WTC11 (cell line): ENCODE measurements around the gene METTL4. TPM values are rescaled to one million over a fixed set of nuclear protein-coding genes. Genes with fewer than 3 reads are reported as not detected.

Experiments
- ATAC-seq: fragments of 200-7000 bp; cut with Tn5 transposase; 2 replicates; pipeline ENCODE4 v1.10.0; 2021; ENCODE audit warnings: mild to moderate bottlenecking, moderate library complexity
- CTCF ChIA-PET: fragments of 300-600 bp; sonication (Branson Sonifier 250); formaldehyde crosslinking; loops from one replicate; lab custom pipeline; 2021; ENCODE audit warnings: antibody characterized with exemption; lab: Charles Lee
- POLR2A ChIA-PET: fragments of 350-600 bp; sonication (Branson Sonifier 250); formaldehyde crosslinking; loops from one replicate; lab custom pipeline; 2021; ENCODE audit warnings: antibody characterized with exemption; lab: Charles Lee
- DNase-seq: peaks from one replicate; pipeline ENCODE4 v3.0.0; 2021; ENCODE audit warnings: low spot score
- H3K27ac Mint-ChIP-seq: 2 replicates; pipeline ENCODE4 v1.8.0; 2021; ENCODE audit warnings: mixed read lengths
- H3K27me3 Mint-ChIP-seq: 2 replicates; pipeline ENCODE4 v1.8.0; 2021; ENCODE audit warnings: low read depth, mild to moderate bottlenecking, moderate library complexity, mixed read lengths
- H3K36me3 Mint-ChIP-seq: 2 replicates; pipeline ENCODE4 v1.8.0; 2021; ENCODE audit warnings: mixed read lengths
- H3K4me1 Mint-ChIP-seq: 2 replicates; pipeline ENCODE4 v1.8.0; 2022; ENCODE audit warnings: mixed read lengths
- H3K4me3 Mint-ChIP-seq: 2 replicates; pipeline ENCODE4 v1.8.0; 2021; ENCODE audit warnings: mild to moderate bottlenecking, moderate library complexity, mixed read lengths
- H3K9me3 Mint-ChIP-seq: 2 replicates; pipeline ENCODE4 v1.8.0; 2021; ENCODE audit warnings: mixed read lengths
- ESRRA ChIP-seq: sonication (generic); formaldehyde crosslinking; IDR thresholded peaks from 2 replicates; pipeline ENCODE4 v1.8.1; 2022; ENCODE audit warnings: mild to moderate bottlenecking, missing genetic modification reagents, borderline replicate concordance
- FOXJ3 ChIP-seq: sonication (generic); formaldehyde crosslinking; IDR thresholded peaks from 2 replicates; pipeline ENCODE4 v1.9.0; 2021; ENCODE audit warnings: missing genetic modification reagents, mild to moderate bottlenecking, borderline replicate concordance
- FOXP1 ChIP-seq: sonication (generic); formaldehyde crosslinking; IDR thresholded peaks from 2 replicates; pipeline ENCODE4 v1.8.0; 2022; ENCODE audit warnings: missing genetic modification reagents, mild to moderate bottlenecking, moderate library complexity, borderline replicate concordance
- GABPB1 ChIP-seq: sonication (generic); formaldehyde crosslinking; IDR thresholded peaks from 2 replicates; pipeline ENCODE4 v1.8.1; 2023; ENCODE audit warnings: mild to moderate bottlenecking, missing genetic modification reagents
- GRHL2 ChIP-seq: fragments of 250-450 bp; sonication (Bioruptor Pico); IDR thresholded peaks from 2 replicates; pipeline ENCODE4 v1.8.0; 2022; ENCODE audit warnings: mild to moderate bottlenecking, moderate library complexity; ENCODE audit not compliant: insufficient replicate concordance, severe bottlenecking
- KAT7 ChIP-seq: sonication (generic); formaldehyde crosslinking; IDR thresholded peaks from 2 replicates; pipeline ENCODE4 v1.8.1; 2023; ENCODE audit warnings: missing genetic modification reagents, mild to moderate bottlenecking, borderline replicate concordance
- NR1H2 ChIP-seq: sonication (generic); formaldehyde crosslinking; IDR thresholded peaks from 2 replicates; pipeline ENCODE4 v1.9.0; 2021; ENCODE audit warnings: mild to moderate bottlenecking, moderate library complexity, missing genetic modification reagents
- NR3C1 ChIP-seq: sonication (generic); formaldehyde crosslinking; conservative IDR thresholded peaks from 2 replicates; pipeline ENCODE4 v1.8.1; 2023; ENCODE audit warnings: low read depth, mild to moderate bottlenecking, missing genetic modification reagents
- SOX15 ChIP-seq: fragments of 250-450 bp; sonication (Bioruptor Pico); IDR thresholded peaks from 2 replicates; pipeline ENCODE4 v1.9.0; 2021; ENCODE audit warnings: mild to moderate bottlenecking
- ZBTB21 ChIP-seq: sonication (generic); formaldehyde crosslinking; IDR thresholded peaks from 2 replicates; pipeline ENCODE4 v1.8.1; 2023; ENCODE audit warnings: mild to moderate bottlenecking, missing genetic modification reagents, borderline replicate concordance
- total RNA-seq: library from RNA; stranded (reverse); gene quantifications from 3 replicates; pipeline ENCODE4 v1.2.3, GENCODE V29; 2021
- TF ChIP-seq, protein P1 (sequence below): sonication (generic); formaldehyde crosslinking; IDR thresholded peaks from 2 replicates; pipeline ENCODE4 v1.8.1; 2022; ENCODE audit warnings: low read depth, missing genetic modification reagents, borderline replicate concordance
- TF ChIP-seq, protein P2 (sequence below): sonication (generic); formaldehyde crosslinking; IDR thresholded peaks from 2 replicates; pipeline ENCODE4 v1.8.0; 2022; ENCODE audit warnings: mild to moderate bottlenecking, missing genetic modification reagents
- TF ChIP-seq, protein P3 (sequence below): fragments of 250-450 bp; sonication (Bioruptor Pico); IDR thresholded peaks from 2 replicates; pipeline ENCODE4 v1.9.0; 2021; ENCODE audit warnings: moderate library complexity, mild to moderate bottlenecking, inconsistent platforms, borderline replicate concordance
- TF ChIP-seq, protein P4 (sequence below): sonication (generic); formaldehyde crosslinking; IDR thresholded peaks from 2 replicates; pipeline ENCODE4 v1.8.0; 2022; ENCODE audit warnings: mild to moderate bottlenecking, missing genetic modification reagents
- TF ChIP-seq, protein P5 (sequence below): sonication (generic); formaldehyde crosslinking; IDR thresholded peaks from 2 replicates; pipeline ENCODE4 v1.8.1; 2023; ENCODE audit warnings: mild to moderate bottlenecking, moderate library complexity, missing genetic modification reagents
- TF ChIP-seq, protein P6 (sequence below): fragments of 250-450 bp; sonication (Bioruptor Pico); IDR thresholded peaks from 2 replicates; pipeline ENCODE4 v1.9.0; 2021; ENCODE audit warnings: mild to moderate bottlenecking
- TF ChIP-seq, protein P7 (sequence below): sonication (generic); formaldehyde crosslinking; IDR thresholded peaks from 2 replicates; pipeline ENCODE4 v1.8.1; 2022; ENCODE audit warnings: mild to moderate bottlenecking, moderate library complexity, missing genetic modification reagents

METTL4 gene
- total RNA-seq, 1 experiment from 2014 or later: 9.8 TPM

DNA sequence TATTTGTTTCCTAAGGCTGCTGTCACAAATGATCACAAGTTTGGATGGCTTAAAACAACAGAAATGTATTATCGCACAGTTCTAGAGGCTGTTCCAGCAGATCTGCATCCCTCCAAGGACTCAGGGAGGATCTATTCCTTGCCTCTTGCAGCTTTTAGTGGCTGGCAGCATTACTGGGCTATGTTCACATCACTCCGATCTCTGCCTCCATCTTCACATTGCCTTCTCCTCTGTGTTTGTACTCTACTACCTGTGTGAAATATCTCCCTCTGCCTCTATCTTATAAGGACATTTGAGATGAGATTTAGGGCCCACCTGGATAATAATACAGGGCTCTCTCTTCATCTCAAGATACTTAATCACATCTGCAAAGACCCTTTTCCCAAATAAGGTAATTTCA is 19.0 kb upstream of the METTL4 start (continued):
- no peak for TF ChIP-seq GABPB1 (CRISPR knock-in tag)
- TF ChIP-seq, protein P1, sequence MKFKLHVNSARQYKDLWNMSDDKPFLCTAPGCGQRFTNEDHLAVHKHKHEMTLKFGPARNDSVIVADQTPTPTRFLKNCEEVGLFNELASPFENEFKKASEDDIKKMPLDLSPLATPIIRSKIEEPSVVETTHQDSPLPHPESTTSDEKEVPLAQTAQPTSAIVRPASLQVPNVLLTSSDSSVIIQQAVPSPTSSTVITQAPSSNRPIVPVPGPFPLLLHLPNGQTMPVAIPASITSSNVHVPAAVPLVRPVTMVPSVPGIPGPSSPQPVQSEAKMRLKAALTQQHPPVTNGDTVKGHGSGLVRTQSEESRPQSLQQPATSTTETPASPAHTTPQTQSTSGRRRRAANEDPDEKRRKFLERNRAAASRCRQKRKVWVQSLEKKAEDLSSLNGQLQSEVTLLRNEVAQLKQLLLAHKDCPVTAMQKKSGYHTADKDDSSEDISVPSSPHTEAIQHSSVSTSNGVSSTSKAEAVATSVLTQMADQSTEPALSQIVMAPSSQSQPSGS (CRISPR knock-in tag): no peak
- TF ChIP-seq FOXJ3 (CRISPR knock-in tag): no peak
- TF ChIP-seq KAT7 (CRISPR knock-in tag): no peak
- TF ChIP-seq ZBTB21 (CRISPR knock-in tag): no peak
- no peak for TF ChIP-seq FOXP1 (CRISPR knock-in tag)

DNA sequence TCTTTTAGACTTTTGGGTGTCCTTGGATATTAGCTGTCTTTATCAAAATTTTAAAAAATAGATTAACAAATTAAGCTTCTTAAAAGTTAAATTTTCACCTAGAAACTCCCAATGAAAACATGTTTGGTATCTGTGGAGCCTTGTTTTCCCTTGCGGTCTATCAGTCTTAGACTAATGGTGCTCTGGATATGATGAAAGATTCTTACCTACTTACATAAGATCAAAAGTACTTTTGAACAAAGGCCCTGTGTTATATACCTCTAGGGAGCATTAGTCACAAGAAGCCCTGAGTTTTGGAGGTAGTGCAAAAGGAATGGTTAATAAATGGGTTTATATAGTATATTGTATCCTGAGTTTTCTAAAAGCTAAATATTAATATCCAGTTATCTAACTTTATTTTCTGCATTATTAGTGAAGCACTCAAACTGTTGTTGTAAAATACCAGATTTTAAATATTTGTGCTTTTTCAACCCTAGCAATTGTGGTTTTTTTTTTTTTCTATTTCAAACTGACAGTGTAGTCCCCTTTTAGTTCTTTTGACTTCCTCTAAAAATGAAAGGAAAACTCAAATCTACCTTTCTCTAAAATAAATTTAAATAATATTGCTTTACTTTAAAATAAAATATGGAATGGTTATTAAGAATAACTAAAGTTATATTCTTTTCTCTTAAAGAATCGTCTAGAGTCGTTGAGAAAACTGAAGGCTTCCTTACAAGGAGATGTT is 18.2 kb upstream of the METTL4 start:
- Mint-ChIP-seq H3K36me3 (peaks cover 70% of the 10 kb centered on the region), H3K9me3 (no peaks in the 10 kb centered on the region), H3K4me1 (no peaks in the 10 kb centered on the region), H3K27ac (no peak overlapping the region), H3K4me3 (no peak overlapping the region), H3K27me3 (no peaks in the 10 kb centered on the region)
- DNase-seq (no peak), ATAC-seq (no peak)
- TF ChIP-seq KAT7 (CRISPR knock-in tag) (no peak), GABPB1 (CRISPR knock-in tag) (peak; percentile 95)
- TF ChIP-seq, protein P2, sequence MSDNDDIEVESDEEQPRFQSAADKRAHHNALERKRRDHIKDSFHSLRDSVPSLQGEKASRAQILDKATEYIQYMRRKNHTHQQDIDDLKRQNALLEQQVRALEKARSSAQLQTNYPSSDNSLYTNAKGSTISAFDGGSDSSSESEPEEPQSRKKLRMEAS (CRISPR knock-in tag): no peak
- ChIA-PET POLR2A (interaction anchor here (0.6 kb wide), 1 partner anchor 1359 kb away, joined by 7 read pairs; no protein-coding TSS in a partner anchor), CTCF (no interaction called here)

DNA sequence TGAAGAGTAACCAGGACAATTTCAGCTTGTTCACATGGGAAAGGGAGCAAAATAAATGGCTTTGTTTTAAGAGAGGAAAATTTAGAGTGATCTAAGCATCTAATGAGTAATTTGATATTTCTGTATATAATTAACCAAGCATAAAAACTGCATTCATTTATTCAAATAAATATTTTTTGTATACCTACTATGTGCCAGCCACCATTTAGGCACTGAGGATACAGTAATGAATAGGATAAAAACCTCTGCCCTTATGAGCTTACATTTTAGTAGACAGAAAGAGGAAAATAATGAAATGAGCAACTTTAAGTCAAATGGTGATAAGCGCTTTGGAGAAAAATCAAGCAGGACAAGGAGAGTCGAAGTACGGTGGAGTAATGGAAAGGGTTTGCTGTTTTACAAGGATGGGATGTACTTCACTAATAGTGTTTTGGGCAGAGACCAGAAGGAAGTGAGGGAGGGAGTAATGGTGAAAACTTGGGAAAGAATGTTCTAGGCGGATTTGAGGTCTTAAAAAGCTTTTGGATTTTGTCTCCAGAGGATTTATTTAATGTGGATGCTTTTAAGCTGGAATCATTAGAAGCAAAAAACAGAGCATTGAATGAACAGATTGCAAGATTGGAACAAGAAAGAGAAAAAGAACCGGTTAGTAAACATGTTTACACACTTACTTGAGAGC is 17.5 kb upstream of the METTL4 start:
- ChIA-PET POLR2A (interaction anchor here (0.6 kb wide), 1 partner anchor 1358 kb away, joined by 7 read pairs; no protein-coding TSS in a partner anchor), CTCF (no interaction called here)
- TF ChIP-seq, protein P3, sequence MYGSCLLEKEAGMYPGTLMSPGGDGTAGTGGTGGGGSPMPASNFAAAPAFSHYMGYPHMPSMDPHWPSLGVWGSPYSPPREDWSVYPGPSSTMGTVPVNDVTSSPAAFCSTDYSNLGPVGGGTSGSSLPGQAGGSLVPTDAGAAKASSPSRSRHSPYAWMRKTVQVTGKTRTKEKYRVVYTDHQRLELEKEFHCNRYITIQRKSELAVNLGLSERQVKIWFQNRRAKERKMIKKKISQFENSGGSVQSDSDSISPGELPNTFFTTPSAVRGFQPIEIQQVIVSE: no peak
- TF ChIP-seq SOX15 (CRISPR knock-in tag) (no peak), NR1H2 (no peak), FOXP1 (CRISPR knock-in tag) (no peak), GRHL2 (CRISPR knock-in tag) (no peak), ESRRA (no peak), NR3C1 (no peak)
- TF ChIP-seq, protein P4, sequence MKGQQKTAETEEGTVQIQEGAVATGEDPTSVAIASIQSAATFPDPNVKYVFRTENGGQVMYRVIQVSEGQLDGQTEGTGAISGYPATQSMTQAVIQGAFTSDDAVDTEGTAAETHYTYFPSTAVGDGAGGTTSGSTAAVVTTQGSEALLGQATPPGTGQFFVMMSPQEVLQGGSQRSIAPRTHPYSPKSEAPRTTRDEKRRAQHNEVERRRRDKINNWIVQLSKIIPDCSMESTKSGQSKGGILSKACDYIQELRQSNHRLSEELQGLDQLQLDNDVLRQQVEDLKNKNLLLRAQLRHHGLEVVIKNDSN (CRISPR knock-in tag): no peak
- TF ChIP-seq, protein P5, sequence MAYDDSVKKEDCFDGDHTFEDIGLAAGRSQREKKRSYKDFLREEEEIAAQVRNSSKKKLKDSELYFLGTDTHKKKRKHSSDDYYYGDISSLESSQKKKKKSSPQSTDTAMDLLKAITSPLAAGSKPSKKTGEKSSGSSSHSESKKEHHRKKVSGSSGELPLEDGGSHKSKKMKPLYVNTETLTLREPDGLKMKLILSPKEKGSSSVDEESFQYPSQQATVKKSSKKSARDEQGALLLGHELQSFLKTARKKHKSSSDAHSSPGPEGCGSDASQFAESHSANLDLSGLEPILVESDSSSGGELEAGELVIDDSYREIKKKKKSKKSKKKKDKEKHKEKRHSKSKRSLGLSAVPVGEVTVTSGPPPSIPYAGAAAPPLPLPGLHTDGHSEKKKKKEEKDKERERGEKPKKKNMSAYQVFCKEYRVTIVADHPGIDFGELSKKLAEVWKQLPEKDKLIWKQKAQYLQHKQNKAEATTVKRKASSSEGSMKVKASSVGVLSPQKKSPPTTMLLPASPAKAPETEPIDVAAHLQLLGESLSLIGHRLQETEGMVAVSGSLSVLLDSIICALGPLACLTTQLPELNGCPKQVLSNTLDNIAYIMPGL (CRISPR knock-in tag): no peak
- TF ChIP-seq, protein P6, sequence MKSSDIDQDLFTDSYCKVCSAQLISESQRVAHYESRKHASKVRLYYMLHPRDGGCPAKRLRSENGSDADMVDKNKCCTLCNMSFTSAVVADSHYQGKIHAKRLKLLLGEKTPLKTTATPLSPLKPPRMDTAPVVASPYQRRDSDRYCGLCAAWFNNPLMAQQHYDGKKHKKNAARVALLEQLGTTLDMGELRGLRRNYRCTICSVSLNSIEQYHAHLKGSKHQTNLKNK (CRISPR knock-in tag): no peak
- TF ChIP-seq, protein P7, sequence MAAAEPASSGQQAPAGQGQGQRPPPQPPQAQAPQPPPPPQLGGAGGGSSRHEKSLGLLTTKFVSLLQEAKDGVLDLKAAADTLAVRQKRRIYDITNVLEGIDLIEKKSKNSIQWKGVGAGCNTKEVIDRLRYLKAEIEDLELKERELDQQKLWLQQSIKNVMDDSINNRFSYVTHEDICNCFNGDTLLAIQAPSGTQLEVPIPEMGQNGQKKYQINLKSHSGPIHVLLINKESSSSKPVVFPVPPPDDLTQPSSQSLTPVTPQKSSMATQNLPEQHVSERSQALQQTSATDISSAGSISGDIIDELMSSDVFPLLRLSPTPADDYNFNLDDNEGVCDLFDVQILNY (CRISPR knock-in tag): no peak
- Mint-ChIP-seq H3K27me3 (no peaks in the 10 kb centered on the region), H3K9me3 (no peaks in the 10 kb centered on the region), H3K4me3 (no peak overlapping the region), H3K4me1 (no peaks in the 10 kb centered on the region), H3K27ac (no peak overlapping the region), H3K36me3 (peaks cover 63% of the 10 kb centered on the region)
- ATAC-seq (no peak), DNase-seq (no peak)
